Measurements from ENCODE around the gene PREP.

The PREP gene

DNA sequence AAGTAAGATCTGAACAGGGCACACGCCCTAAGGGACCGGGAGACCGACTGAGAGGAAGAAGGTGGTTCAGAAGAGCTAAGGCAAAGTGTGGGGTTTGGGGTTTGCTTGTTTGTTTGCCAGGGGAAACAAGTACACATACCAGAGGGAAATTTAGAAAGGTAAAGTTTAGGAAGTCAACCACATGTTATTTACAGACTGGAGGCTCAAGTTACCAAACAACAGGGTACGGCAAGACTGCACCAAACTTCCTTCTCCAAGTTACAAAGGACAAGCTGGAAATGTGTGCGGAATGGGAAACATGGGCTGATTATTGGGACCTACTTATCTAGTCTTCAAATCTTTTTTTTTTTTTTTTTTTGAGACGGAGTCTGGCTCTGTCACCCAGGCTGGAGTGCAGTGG lies 11.2 kb downstream of the PREP start:
- no peak for DNase-seq

DNA sequence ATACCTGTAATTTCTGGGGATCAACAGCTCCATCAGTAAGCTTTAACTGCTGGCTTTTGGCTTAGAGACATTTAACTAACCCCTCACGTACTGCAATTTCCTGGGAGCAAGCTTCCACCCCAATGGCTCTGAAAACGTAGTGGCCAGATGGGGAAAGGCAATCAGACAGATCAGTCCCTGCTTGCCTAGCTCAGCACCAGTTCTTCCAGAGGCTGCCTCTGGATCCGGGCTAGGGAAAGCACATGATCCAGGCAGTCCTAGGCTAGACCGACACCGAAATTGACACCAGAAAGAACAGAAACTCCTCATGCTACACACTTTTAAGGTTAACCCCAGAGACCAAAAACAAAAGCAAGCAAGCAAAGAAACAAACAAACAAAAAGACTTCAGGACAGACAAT lies 13.3 kb downstream of the PREP start:
- no peak for DNase-seq

DNA sequence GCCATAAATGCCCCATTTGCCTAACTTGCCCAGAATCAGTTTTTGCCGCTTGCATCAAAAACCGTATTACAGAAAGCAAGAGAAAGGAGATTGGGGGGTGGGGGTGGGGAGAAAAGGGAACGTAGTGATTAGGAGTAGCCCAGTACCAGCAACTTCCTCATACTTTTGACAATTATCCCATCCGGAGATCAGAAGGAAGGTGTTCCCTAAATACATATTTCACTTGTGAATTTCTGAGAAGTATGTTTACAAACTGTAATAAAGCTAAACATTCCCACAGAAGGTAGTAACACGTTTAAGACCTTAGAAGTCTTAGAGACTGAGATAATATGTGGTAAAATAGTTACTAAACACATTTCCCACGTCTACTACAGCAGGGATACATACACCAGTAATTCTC lies 14.5 kb downstream of the PREP start:
- DNase-seq: no peak

DNA sequence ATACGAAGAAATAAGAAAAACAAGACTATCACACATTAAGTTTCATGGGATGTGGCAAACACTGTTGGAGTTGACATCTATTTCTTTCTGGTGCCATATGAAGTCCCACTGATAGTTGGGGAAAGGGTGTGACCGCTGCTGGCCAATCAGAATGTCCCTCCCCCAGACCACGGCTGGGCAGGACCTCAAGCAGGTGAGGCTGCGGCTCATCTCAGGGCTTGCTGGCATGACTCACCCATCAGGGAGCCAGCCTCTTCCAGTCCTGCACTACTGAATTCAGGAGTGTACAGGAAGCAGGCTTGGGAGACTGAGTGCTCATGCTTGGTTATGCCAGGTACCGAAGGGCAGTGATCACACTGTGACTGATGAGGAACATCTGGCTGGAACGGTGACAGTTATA lies 18.9 kb downstream of the PREP start:
- no peak for DNase-seq

DNA sequence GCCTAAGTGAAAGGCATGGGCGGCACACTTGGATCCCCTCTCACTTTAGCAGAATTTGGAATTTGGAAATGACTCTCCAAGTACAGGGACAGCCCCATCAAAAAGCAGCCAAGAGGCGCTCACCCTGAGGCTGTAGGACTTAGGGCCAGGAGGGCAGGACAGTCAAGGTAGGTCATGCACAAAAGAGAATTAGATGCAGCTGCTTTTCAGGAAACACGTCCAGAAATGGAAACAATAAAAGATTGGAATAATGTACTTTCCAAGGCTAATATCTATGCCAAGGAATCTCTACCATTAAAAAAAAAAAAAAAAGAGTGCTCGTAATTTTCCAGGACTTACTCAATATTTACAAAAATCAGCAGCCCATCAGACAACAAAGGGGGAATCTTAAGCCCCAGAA lies 19.9 kb downstream of the PREP start:
- no peak for DNase-seq

DNA sequence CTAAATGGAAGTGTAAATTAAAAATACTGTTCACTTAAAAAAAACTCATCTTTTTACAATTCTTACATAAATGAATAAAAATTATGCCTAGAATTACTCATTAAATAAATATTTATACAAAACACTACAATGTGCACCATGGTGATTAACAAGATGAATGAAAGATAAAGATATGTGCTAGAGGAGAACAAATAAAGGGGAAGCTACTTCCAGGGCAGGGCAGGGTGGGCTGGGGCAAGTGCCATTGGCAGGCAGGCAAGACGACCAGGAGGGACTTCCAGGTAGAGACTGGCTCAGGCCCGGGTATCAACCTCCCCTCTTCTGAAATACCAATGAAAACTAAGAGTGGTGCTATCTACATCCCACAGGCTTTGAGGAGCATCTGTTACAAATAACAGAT lies 20.4 kb downstream of the PREP start:
- no peak for DNase-seq

DNA sequence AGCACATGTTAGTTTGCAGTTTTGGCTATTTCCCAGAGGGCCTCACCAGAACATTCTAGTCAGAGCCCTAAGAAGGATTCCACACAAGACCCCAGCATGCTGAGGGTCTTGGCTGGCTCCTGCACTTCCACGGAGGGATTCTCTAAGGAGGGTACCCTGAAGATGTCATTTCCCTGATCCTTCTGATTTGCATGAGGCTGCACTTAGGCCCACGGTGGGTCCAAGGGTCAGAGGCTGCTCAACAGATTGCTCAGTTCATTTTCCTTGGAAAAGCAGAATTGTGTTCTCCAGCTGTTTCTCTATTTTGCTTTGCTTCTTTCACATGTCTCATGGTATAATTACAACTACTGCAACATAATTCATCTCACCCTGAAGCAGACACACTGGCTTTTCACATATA lies 22.2 kb downstream of the PREP start:
- no peak for DNase-seq

DNA sequence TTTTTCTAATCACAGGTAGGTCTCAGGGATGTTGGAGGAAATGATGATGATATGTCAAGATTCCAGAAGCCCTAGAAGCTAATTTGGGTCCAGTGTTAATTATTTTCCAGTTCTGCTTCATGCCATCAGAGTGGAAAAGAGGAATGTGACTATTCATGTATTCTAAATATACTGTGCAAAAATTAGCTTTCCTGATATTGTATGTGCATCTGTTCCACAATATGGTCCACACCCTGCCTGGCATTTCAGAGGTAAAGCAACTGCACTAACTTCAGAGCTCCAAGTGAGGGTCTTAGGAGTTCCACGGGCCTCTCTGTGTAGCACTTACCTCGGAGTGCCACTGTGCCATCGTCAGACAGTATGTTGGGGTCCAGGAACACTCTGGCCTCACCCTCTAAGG lies 27.1 kb downstream of the PREP start:
- DNase-seq: no peak

DNA sequence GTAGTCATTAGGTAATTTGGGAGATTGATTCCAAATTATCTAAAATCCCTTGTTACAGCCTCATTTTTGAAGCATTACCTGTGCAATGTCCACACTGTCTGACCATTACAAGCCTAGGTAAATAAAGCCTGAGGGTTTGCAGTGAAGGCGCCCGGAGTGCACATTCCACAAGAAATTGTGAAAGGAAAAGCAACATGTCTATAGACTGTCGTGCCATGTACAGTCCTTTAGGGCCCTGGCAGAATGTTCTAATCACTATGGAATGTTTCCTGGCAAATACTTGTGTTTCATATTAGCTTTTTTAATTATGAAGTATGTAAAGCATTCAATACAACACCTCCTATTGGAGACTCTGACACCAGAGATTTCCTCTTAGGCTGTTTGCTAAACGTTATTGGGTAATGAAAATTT lies 28.9 kb downstream of the PREP start:
- no peak for DNase-seq

DNA sequence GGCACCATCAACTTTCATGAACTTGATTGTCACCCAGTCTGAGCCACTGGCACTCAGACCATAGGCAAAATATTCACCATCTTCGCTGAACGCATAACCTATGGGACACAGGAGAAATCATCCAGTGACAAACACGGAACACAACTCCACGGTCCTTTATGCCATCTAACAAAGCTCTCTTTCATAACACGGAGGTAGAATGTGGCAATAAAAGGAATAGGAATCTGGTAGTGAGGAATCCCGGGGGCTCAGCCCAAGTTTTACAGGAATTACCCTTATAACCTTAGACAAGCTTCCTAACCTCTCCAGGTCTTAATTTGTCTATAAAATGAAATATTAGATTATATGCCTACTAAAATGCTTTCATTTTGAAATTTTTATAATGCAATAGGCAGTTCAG lies 29.4 kb downstream of the PREP start:
- no peak for DNase-seq

DNA sequence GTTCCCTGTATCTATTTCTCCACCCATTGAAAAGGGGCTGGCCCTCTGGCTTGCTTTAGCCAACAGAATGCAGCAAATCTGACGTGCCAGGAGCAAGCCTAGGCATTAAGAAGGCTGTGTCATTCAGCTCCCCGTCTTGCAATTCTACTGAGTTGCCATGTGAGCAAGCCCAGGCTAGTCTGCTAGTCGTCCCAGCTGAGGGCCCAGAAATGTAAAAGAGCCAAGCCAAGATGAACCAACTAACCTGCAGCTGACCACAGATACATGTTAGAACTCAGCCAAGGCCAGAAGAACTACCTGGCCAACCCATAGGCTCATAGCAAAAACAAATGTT lies 30.1 kb downstream of the PREP start:
- no peak for DNase-seq

DNA sequence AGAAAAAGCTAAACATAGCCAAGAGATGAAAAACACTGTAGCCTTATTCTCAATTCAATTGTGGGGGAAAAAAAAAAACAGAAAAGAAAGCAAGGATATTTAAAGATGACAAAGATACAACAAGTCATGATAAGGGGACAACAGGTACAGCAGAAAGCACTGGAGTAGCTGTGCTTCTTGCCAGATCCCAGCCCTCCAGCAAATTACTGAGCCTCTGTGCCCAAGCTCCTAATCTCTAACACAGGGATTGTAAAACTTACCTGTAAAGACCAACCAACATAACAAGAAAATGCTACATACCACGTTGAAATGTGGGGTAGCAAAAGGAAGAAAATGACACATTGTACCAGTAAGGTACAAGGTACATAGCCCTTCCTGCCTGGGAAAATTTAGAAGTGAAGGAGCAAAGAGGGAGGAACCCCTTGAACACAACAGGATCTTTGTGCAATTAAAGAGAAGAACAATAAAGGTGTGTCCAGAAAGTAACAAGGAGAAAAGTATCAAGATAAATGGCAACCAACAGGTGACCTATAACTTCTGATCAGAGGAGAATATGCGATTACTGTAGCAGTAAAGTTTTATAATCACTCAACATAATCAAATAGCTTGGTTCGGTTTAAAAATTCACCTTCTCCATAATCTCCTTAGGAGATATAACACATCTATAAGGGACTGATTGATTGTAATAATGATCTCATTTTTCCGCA lies 30.6 kb downstream of the PREP start:
- DNase-seq: no peak

DNA sequence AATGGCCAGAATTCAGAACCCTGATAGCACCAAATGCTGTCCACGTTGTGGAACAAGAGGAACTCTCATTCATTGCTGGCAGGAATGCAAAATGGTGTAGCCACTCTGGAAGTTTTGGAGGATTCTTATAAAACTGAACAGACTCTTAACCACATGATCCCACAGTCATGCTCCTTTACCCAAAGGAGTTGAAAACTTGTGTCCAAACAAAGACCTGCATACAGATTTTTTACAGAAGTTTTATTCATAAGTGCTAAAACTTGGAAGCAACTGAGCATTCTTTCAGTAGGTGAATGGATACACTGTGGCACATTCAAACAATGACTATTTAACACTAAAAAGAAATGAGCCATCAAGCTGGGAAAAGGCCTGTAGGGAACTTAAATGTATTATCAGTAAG lies 32.5 kb downstream of the PREP start:
- no peak for DNase-seq

DNA sequence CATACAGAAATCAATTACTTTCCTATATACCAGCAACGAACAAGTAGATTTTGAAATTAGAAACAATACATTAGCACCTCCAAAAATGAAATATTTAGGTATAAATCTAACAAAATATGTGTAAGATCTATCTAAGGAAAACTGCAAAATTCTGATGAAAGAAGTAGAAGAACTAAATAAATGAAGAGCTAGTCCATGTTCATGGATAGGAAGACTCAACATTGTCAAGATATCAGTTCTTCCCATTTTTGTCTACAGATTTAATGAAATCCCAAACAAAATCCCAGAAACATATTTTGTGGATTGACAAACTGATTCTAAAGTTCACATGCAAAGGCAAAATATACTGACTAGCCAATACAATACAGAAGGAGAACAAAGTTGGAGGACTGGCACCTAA lies 33.7 kb downstream of the PREP start:
- DNase-seq: no peak

DNA sequence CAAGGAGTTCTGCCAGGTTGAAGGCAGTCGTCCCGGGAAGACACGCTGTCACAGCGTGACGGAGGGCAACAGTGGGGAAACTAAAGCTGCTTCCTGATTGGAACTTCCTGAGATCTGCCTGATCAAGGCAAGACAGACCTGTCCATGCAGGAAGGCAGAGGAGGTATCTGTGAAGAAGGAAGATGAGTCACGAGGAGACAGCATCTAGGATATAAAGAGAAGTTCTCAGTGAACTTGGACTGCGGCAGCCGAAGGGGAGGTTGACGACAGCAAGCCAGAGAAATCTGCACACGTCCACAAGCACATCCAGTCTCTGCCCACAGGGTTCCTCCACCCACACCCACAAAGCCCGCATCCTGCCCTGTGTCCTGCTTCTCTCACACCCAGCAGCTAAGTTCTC lies 38.6 kb downstream of the PREP start:
- no peak for DNase-seq

DNA sequence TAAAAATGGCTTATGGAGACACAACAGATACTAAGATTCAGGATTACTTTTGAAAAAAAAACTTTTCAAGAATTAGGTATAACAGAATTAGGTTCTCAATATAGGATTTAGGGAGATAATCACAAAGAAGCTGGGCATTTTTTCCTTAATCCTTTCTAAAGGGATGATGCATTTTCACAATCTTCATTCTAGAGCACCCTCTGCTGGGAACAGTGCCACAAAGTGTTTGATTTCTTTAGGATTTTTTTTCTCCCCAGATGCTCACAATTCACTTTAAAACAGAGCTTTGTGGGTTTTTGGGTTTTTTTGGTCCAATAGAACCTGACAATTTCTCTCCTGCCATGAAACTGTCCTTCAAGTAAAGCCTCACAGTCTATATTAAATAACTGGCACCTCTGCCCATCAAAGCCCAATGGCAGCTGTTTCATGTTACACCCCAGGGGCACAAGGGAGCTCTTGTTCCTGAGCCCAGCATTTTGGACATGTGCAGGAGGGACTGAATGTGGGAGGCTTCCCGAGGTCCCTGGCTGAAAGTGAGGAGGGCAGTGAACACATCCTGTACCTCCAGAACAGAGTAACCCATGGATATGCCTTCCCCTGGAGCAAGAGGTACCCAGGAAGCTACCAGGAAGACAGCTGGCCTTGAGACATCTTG lies 39.7 kb downstream of the PREP start:
- DNase-seq: no peak

DNA sequence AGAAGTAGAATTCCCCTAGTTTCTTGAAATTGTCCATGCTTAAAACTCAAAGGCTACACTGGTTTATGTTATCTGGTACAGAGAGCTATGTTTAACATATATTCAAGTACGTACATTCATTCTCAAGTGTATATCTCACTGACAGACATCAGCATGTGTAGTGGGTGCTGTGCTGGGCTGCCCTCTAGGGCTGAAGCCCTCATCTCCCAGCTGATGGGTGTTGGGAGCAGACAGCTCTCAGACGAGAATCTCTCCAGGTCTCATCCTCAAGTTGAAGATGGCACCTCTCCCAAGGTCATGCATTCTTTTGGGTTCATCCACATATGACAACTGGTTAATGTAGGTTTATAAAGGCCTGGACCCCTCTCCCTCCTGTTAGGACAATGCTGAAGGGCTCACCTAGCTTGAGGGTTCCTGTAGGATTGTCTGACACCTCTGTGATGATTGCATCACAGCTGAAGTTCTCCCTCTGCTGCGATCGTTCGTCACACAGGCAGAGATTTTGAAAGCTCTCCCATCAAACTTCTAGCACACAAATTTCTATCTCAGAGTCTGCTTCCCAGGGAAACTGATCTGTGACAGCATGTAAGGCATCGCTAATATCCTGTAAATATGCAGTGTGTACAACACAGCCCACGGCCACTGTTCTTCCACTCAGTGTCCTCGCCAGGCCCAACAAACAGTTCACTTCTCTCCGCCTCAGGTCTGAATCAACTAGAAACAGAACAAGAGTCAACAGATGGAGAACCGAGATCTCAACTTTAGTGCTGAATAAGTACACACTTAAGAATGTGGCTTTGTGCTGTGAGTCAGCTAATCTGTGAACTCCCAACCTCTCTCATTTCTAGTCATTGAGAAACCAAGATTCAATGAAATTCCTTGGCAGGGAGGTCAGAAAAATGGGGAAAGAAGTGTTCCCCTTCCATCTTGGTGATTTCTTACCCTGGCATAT lies 43.2 kb downstream of the PREP start:
- no peak for DNase-seq

DNA sequence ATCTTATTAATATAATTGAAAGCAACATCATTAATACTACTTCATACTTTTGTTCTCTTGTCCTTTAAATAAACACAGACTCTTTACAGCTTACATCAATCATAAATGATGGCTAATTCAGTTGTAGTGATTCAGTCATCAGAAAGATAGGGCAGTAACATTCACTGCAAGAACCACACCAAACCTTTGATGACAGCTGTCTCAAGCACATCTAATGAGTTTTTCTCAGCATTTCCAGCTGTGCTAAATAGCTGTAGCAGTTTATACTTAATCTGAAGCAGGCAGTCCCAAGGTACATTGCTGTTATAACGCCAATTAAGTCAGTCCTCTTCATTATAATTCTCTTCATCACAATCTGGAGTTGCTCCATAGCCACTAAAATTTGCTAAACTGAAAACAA lies 45.7 kb downstream of the PREP start:
- DNase-seq: no peak

DNA sequence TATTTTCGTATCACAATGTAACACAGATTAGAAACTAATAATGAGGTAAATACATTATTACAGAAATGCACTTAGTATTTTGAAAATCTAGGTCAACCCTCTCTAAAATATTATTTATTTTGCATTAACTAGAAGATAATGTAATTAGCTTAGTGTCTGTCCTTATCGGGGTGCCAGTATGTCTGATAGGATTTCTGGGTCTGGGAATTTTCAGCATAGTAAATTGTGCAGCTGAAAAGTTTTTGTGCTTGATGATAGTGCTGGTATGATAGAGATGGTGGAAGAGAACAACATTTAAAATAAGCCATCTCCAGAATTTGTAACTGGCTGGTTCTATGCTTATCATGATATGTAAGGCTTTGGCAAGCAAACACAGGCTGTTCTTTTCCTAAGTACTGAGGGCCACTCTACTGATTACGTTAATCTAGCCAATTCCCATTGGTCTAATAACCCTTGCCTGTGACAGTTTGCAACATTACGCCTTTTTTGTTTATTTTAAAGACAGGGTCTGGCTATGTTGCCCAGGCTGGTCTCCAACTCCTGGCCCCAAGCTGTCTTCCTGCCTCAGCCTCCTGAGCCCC lies 50.8 kb downstream of the PREP start:
- DNase-seq: no peak

DNA sequence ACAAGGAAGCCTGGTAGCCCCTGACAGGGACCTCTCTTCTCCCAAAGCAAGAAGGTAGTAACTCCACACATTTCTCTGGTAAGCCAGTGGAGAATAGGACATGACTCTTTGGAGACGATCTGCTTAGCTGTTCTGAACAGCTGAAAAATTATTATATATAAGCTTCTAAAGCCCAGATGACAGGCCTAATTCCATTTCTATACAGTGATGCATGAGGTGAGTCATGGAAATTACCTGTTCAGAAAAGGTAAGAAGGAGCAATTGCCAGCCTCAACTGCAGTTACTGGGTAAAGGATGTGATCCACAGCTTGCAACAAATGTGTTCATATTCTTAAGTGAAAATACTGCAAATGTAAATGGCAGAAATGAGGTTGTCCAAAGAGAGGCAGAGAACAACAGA lies 54.0 kb downstream of the PREP start:
- no peak for DNase-seq

DNA sequence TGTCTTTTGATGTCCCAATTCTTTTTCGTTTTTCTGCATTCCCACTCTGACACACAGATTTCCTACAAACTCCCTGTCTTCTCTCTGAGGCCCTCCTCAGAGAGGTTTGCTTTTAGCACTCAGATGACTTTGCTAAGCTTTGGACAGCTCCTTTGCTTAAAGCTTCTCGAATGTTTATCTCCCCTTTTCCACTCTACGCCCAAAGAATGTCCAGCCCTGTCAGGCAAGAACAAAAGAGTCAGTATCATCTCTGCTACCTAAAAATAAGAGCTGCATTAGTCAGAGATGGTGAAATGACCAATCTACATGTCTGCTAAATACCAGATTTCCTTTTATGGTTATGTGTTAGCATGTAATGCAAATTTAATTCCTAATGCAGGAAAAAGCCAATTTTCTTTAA lies 56.8 kb downstream of the PREP start:
- DNase-seq: no peak

DNA sequence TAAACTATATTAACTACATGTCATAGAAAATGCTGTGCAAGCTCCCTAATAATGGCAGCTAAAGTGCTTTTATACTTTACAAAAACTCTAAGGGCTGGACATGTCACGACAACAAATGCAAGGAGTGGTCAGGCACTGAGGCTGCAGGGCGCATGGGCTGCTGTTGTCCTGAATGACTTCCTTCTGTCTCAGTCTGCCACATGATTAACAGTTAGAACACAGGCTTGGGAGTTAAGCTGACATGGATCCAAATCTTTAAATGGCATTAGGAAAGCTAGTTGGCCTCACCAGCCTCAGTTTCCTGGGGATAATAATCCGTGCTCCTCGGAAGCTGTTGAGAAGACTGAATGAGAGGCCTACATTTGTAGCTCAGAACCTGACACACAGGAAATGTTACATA lies 57.4 kb downstream of the PREP start:
- no peak for DNase-seq

DNA sequence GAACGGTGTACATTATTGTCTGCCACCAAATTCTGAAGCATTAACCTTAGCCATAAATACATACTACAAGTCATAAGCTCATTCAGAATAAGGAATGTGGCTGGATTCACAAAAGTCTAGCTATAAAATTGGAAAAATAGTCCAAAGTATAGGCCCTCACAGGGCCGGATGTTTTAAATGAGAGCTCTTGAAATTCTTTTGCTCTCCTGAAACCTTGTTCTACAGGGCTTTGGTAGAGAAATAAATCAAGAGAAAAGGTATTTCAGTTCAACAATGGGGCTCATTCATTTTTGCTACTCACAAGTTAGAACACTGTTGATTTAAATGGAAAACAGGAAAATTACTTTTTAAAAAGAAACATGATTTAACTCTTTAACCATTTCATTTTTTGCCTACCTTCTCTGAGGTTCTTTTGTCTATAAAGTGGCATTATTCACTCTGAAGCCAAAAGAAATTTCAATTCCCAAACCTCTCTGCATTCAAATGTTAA lies 58.0 kb downstream of the PREP start:
- DNase-seq: no peak

Measured in stimulated activated CD4-positive, alpha-beta T cell treated with anti-CD3 and anti-CD28 coated beads, Interleukin-4, amount 100 ng/mL, for 4 hours (primary cell).